ENCODE data around the gene ZNF451. TPM values are rescaled to one million over a fixed set of nuclear protein-coding genes. Genes with fewer than 3 reads are reported as not detected.

The ZNF451 gene
- total and polyA plus RNA-seq, 2 experiments from 2014 or later: 18.9 to 61.0 TPM

DNA sequence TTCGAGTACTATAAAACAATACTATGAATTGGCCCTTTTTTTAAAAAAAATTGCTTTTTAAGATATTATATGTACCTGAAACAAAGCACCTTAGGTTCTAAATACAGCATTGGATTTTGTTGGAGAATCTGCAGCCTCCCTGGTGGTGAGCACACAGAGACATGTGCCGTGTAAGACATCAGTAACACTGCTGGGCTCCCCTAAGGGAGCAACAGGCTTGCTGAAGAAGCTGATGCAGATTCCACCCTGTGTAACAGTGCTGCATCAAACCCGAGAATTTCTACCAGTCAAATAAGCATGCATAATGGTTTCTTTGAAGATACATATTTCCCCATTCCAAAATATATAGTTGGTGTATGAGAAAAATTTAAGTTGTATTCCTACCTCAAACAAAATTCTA lies 26.1 kb upstream of the ZNF451 start:
- Histone ChIP-seq H3K27ac (no peak overlapping the region), H3K36me3 (peaks cover 12% of the 10 kb centered on the region), H3K4me1 (ENCODE audit: low read depth) (no peaks in the 10 kb centered on the region), H3K9me3 (ENCODE audit: low read depth) (no peaks in the 10 kb centered on the region), H3K27me3 (no peaks in the 10 kb centered on the region), H3K4me3 (no peak overlapping the region)
- DNase-seq (ENCODE audit: low read depth in 1 of 2, low spot score in 1 of 2): no peak
- TF ChIP-seq, protein P1, sequence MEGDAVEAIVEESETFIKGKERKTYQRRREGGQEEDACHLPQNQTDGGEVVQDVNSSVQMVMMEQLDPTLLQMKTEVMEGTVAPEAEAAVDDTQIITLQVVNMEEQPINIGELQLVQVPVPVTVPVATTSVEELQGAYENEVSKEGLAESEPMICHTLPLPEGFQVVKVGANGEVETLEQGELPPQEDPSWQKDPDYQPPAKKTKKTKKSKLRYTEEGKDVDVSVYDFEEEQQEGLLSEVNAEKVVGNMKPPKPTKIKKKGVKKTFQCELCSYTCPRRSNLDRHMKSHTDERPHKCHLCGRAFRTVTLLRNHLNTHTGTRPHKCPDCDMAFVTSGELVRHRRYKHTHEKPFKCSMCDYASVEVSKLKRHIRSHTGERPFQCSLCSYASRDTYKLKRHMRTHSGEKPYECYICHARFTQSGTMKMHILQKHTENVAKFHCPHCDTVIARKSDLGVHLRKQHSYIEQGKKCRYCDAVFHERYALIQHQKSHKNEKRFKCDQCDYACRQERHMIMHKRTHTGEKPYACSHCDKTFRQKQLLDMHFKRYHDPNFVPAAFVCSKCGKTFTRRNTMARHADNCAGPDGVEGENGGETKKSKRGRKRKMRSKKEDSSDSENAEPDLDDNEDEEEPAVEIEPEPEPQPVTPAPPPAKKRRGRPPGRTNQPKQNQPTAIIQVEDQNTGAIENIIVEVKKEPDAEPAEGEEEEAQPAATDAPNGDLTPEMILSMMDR (IDR thresholded peaks at IDR 0.05; ENCODE audit: low read depth, low read length): no peak

DNA sequence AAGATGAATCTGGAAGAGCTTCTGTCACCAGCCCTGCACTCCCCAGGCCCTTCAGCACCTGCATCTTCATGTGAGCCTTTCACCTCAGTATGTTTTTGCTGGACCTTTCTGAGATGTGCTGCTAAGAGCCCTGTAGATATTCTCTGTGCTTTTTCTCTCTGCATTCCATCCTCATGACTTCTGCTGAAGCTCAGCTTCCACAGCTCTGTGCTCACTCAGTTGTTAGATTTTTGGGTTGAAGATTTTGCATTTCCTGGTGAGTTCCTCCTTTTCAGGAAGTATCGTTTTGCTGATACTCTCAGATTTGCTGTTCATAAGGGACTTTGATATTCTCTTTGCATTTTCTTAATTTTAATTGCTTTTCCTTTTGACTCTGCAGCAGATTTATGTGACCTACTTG lies 25.2 kb upstream of the ZNF451 start:
- H3K4me1 ChIP-seq (ENCODE audit: low read depth): no peaks in the 10 kb centered on the region
- no peak overlapping the region for H3K4me3 ChIP-seq
- peaks cover 12% of the 10 kb centered on the region for H3K36me3 ChIP-seq
- TF ChIP-seq, protein P1 (IDR thresholded peaks at IDR 0.05; ENCODE audit: low read depth, low read length): no peak
- no peak for DNase-seq (ENCODE audit: low read depth in 1 of 2, low spot score in 1 of 2)
- H3K27ac ChIP-seq: no peak overlapping the region
- H3K27me3 ChIP-seq: no peaks in the 10 kb centered on the region
- H3K9me3 ChIP-seq (ENCODE audit: low read depth): no peaks in the 10 kb centered on the region

DNA sequence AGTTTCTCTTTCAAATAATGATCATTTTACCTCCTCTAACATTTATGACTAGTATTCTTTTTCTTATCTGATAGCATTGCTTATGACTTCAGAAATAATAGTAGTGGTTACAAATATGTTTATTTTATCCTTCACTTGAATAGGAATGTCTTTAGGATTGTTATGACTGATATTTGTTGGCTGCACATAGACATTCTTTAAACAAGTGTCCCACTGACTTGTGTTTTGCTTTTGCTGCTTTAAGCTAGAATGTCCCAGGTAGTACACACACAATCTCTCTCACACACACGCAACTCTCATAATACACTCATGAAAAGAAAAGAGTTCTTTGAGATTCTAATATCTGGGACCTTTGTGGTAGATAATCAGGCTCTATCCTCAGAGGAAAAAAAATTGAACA lies 21.9 kb upstream of the ZNF451 start:
- H3K36me3 ChIP-seq: no peaks in the 10 kb centered on the region
- H3K27me3 ChIP-seq: no peaks in the 10 kb centered on the region
- TF ChIP-seq, protein P1 (IDR thresholded peaks at IDR 0.05; ENCODE audit: low read depth, low read length): no peak
- no peak overlapping the region for H3K4me3 ChIP-seq
- peak in 1 of 2 donors; percentile 21 for DNase-seq (ENCODE audit: low read depth in 1 of 2, low spot score in 1 of 2)
- no peaks in the 10 kb centered on the region for H3K4me1 ChIP-seq (ENCODE audit: low read depth)
- H3K9me3 ChIP-seq (ENCODE audit: low read depth): no peaks in the 10 kb centered on the region
- H3K27ac ChIP-seq: no peak overlapping the region

DNA sequence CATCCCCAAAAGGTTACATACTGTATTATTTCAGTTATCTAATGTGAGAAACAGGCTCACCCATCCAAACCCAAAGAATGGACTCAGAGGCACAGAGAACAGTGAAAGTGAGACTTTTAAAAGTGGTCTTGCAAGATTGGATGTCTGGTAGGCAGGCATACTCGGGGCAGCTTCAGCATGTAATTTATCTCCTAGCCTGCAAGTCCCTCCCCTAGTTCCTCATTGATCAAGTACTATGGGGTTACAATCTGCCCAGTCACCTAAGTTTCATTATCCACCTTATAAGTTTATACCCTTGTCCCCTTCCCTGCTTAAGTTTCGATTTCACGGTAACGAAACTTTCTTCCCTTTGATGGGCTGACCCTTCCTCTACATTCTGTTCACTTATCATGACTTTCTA lies 20.8 kb upstream of the ZNF451 start:
- Histone ChIP-seq H3K36me3 (no peaks in the 10 kb centered on the region), H3K27ac (no peak overlapping the region), H3K4me3 (no peak overlapping the region), H3K4me1 (ENCODE audit: low read depth) (no peaks in the 10 kb centered on the region), H3K9me3 (ENCODE audit: low read depth) (no peaks in the 10 kb centered on the region), H3K27me3 (no peaks in the 10 kb centered on the region)
- TF ChIP-seq, protein P1 (IDR thresholded peaks at IDR 0.05; ENCODE audit: low read depth, low read length): no peak
- no peak for DNase-seq (ENCODE audit: low read depth in 1 of 2, low spot score in 1 of 2)

DNA sequence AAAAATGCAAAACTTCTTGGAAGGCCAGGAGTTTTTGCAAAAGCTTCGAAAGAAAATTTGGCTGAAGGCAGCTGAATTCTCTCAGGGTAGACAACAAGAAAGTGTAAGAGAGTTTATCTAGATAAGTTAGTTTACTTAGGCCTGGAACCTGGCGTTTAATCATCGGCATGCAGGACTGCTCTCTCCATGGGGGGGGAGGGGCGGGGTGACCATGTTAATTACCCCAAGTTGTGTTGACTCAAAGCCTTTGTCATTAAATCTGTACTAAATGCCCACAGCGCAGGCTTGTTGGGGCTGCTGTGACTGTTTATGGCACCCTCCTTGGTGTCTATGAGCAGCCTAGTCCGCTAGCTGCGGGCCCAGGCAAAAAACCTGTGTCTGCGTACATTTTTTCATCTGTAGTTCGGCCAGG lies 20.1 kb upstream of the ZNF451 start:
- DNase-seq (ENCODE audit: low read depth in 1 of 2, low spot score in 1 of 2): no peak
- no peaks in the 10 kb centered on the region for H3K27me3 ChIP-seq
- no peaks in the 10 kb centered on the region for H3K9me3 ChIP-seq (ENCODE audit: low read depth)
- no peaks in the 10 kb centered on the region for H3K4me1 ChIP-seq (ENCODE audit: low read depth)
- H3K4me3 ChIP-seq: no peak overlapping the region
- H3K36me3 ChIP-seq: no peaks in the 10 kb centered on the region
- no peak overlapping the region for H3K27ac ChIP-seq
- TF ChIP-seq, protein P1 (IDR thresholded peaks at IDR 0.05; ENCODE audit: low read depth, low read length): no peak

DNA sequence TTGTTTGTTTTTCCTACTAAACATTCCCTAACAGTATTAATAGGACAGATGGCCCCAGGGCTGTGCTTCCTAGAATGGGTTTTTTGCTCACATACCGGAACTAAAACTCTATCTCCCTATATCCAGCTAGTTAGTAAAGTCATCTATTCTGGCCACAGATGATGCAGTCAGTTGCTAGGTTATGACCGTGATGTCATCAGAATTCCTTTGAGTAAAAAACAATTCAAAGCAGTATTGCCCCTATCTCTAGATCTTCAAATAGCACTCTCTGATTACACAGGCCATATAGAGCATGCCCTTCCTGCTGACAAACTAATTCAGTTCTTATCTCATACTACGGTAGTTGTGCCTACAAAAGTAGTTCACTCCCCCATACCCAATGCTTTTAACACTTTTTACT lies 17.9 kb upstream of the ZNF451 start:
- DNase-seq (ENCODE audit: low read depth in 1 of 2, low spot score in 1 of 2): no peak
- Histone ChIP-seq H3K36me3 (no peaks in the 10 kb centered on the region), H3K4me1 (ENCODE audit: low read depth) (no peaks in the 10 kb centered on the region), H3K4me3 (no peak overlapping the region), H3K9me3 (ENCODE audit: low read depth) (no peaks in the 10 kb centered on the region), H3K27ac (no peak overlapping the region), H3K27me3 (no peaks in the 10 kb centered on the region)
- TF ChIP-seq, protein P1 (IDR thresholded peaks at IDR 0.05; ENCODE audit: low read depth, low read length): no peak
